GM19023 (cell line): Measurements from ENCODE around the gene HBG1.
"Not testable (repeated sequence)": the region's sequence is repeated elsewhere in the genome, so short reads cannot be mapped to it uniquely, and the experiment has no call there.

Experiments
- ATAC-seq: cut with Tn5 transposase; IDR thresholded peaks from one replicate; pipeline ENCODE4 v1.9.1; 2021; ENCODE audit warnings: mild to moderate bottlenecking, moderate library complexity; ENCODE audit not compliant: unreplicated experiment

Gene HBG1

DNA sequence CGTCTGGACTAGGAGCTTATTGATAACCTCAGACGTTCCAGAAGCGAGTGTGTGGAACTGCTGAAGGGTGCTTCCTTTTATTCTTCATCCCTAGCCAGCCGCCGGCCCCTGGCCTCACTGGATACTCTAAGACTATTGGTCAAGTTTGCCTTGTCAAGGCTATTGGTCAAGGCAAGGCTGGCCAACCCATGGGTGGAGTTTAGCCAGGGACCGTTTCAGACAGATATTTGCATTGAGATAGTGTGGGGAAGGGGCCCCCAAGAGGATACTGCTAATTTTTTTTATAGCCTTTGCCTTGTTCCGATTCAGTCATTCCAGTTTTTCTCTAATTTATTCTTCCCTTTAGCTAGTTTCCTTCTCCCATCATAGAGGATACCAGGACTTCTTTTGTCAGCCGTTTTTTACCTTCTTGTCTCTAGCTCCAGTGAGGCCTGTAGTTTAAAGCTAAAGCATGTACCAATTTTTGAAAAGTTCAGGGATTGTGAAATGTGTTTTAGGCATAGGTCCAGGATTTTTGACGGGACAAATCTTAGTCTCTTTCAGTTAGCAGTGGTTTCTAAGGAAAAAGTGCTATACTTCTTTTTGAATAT, at the start of gene HBG1:
HBG1 (minus strand) TSS at position 51 of the 590 bp plus-strand sequence. CDS start 53 bp downstream, outside the sequence.
- not testable (repeated sequence) for ATAC-seq

DNA sequence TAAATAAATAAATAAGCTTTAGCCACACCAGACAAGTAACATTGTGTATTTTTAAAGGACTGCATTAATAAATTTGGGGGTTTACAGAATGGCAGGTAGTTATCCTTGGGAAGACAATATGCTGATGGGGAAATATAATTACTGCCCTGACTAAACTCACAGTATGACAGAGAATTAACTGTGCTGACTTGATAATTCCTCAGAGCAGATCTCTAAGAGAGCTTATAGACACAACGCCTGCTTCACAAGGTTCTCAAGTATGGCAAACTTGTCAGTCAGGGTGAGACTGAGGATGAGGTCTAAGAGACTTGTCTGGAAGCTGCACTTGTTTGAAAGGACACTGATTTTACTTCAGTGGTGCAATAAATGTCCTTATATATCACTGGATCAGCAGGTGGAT, 48.8 kb upstream of the HBG1 start:
- no peak for ATAC-seq

DNA sequence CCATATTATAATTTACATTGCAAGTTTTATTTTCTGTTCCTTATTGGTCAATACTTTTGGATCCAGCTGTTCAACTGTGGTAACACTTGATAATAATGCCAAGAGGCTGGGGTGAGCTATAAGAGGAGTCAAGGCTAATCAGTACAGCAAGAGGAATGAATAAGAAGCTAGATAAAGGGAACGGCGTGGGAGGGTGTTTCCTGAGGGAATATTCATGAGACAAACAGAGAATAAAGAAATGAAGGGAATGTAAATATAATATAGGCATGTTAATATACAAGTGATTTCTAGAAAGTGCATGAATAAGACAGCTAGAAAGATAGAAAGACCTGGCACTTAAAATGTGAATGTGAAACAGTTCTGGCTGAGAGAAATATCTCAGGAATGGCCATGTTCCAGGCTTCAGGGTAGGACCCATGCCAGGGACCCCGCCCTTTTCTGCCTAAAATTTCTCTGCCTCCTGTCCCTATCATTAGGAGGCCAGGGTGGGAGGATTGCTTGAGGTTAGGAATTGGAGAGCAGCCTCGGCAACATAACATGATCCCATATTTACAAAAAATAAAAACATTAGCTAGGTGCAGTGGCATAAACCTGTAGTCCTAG, 48.2 kb upstream of the HBG1 start:
- ATAC-seq, result no peak

DNA sequence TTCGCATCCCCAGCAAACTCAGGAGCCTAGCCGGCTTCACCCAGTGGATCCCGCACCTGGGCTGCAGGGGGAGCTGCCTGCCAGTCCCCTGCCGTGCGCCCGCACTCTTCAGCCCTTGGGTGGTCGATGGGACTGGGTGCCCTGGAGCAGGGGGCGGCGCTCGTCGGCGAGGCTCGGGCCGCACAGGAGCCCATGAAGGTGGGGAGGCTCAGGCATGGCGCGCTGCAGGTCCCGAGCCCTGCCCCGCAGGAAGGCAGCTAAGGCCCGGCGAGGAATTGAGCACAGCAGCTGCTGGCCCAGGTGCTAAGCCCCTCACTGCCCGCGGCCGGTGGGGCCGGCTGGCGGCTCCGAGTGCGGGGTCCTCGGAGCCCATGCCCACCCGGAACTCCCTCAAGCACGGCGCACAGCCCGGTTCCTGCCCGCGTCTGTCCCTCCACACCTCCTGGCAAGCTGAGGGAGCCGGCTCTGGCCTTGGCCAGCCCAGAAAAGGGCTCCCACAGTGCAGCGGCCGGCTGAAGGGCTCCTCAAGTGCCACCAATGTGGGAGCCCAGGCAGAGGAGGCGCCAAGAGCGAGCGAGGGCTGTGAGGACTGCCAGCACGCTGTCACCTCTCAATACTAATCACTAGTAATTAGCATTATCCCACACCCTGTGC, 44.8 kb upstream of the HBG1 start:
- not testable (repeated sequence) for ATAC-seq

DNA sequence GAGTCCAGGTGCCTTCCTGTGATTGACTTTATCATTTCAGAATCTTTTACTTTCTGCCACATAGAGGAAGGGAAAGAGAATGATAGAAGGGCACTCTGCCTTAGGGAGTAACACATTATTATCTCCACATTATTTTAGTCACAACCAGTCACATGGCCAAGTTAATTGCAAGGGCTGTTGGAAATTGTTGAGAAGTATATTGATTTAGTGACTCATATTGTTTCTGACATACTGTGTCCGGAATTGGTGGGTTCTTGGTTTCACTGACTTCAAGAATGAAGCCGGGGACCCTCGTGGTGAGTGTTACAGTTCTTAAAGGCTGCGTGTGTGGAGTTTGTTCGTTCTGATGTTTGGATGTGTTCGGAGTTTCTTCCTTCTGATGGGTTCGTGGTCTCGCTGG, 43.4 kb upstream of the HBG1 start:
- ATAC-seq, result no peak

DNA sequence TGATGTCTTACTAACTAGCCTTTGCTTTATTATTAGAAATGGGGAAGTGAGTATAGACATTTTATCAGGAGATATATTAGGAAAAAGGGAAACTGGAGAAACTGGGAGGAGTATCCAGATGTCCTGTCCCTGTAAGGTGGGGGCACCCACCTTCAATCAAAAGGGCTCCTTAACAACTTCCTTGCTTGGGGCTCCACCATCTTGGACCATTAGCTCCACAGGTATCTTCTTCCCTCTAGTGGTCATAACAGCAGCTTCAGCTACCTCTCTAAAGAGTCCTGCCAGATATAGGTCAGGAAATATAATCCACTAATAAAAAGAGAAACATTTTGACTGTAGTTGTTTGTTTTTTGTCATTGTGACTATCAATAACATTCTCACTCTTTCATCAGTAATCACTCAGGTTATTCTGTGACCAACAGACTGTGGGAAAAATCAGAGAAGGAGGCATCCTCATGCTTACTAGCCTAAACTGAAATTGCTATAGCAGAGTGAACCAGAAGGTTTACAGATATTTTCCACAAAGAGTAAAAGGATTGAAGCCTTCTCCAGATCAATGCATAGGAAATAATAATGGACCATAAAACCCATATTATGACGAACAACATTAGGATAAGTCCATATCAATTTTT, 41.7 kb upstream of the HBG1 start:
- ATAC-seq, result peak; percentile 77

DNA sequence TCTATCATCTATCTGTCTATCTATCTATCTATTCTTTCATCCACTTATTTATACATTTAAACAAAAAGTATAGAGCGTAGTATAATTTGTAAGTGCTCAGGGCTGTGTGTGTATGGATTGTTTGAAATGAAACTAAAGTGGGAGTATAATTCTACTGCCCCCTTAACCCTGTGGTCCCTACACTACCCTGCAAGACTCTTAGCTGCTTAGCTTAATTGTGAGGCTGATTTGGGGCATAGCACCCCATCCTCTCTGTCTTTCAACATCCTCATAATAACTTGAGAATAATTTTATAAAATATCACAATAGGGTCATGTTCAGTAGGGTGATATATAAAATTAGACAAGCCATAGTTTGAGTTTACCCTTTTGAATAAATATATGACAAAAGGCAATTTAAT, 40.4 kb upstream of the HBG1 start:
- no peak for ATAC-seq

DNA sequence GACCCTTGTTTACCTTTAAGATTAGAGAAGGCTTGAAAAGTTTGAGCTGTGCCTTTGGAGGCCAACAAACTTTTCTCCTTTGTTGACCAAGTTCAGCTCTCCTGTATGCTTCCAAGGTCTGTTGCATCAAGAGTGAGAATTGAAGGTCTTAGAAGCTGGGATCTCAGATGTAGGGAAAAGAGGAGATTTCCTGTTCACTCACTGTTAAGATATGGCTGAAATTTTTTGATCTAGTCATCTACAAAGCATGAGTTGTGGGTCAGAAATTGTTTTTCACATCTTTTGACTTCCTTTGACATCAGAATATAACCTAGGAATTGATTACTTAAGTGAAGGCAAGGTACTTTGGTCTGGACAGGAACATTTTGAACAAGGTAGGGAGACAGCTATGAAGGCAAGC, 40.0 kb upstream of the HBG1 start:
- no peak for ATAC-seq

DNA sequence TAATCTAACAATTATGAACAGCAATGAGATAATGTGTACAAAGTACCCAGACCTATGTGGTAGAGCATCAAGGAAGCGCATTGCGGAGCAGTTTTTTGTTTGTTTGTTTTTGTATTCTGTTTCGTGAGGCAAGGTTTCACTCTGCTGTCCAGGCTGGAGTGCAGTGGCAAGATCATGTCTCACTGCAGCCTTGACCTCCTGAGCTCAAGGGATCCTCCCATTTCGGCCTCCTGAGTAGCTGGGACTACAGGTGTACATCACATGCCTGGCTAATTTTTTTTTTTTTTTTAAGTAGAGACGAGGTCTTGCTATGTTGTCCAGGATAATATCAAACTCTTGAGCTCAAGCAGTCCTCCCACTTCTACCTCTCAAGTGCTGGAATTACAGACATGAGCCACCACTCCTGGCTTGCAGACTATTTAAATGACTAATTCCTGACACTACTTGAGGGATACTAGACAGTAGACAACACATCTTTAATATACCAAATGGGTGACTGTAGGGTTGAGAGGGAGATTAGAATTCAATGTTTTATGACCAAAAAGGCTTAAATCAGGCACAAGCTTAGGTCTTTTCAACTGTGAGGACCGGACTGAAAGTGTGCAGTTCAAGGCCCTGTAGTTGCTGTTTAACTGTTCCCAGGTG, 39.4 kb upstream of the HBG1 start:
- ATAC-seq, result no peak

DNA sequence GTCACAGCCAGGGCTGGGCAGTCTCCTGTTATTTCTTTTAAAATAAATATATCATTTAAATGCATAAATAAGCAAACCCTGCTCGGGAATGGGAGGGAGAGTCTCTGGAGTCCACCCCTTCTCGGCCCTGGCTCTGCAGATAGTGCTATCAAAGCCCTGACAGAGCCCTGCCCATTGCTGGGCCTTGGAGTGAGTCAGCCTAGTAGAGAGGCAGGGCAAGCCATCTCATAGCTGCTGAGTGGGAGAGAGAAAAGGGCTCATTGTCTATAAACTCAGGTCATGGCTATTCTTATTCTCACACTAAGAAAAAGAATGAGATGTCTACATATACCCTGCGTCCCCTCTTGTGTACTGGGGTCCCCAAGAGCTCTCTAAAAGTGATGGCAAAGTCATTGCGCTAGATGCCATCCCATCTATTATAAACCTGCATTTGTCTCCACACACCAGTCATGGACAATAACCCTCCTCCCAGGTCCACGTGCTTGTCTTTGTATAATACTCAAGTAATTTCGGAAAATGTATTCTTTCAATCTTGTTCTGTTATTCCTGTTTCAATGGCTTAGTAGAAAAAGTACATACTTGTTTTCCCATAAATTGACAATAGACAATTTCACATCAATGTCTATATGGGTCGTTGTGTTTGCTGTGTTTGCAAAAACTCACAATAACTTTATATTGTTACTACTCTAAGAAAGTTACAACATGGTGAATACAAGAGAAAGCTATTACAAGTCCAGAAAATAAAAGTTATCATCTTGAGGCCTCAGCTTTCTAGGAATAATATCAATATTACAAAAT, 38.6 kb upstream of the HBG1 start:
- no peak for ATAC-seq

DNA sequence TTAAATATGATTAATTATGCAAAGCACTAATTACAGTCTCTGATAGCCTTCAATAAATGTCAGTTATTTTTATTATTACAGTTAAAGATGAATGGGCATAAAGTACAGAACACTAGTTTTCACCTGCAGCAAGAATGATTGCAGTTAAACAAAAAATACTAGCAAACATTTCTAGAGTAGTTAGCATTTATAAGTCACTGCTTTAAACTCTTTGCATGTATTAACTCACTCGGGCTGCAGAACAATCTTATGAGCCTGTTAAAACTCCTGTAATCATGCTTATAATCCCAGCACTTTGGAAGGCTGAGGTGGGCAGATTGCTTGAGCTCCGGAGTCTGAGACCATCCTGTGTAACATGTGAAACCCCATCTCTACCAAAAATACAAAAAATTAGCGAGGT, 37.2 kb upstream of the HBG1 start:
- ATAC-seq, result no peak

DNA sequence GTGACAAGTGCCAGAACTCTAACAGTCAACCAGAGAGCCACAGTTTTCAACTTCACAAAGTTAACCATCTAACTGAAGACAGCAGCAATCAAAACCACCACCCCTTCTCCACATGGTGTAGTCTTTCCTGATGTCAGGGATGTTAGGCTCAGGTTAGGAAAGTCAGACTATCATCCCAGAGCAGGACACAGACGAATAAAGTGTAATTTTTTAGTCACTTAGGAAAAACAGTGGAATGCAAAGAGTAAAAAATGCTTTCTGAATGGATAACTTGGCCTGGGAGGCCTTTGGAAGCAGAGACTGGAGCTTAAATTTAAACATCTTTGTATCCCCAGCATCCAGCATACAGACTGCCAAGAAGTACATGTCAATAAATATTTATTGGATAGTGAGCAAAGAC, 36.7 kb upstream of the HBG1 start:
- ATAC-seq, result no peak

DNA sequence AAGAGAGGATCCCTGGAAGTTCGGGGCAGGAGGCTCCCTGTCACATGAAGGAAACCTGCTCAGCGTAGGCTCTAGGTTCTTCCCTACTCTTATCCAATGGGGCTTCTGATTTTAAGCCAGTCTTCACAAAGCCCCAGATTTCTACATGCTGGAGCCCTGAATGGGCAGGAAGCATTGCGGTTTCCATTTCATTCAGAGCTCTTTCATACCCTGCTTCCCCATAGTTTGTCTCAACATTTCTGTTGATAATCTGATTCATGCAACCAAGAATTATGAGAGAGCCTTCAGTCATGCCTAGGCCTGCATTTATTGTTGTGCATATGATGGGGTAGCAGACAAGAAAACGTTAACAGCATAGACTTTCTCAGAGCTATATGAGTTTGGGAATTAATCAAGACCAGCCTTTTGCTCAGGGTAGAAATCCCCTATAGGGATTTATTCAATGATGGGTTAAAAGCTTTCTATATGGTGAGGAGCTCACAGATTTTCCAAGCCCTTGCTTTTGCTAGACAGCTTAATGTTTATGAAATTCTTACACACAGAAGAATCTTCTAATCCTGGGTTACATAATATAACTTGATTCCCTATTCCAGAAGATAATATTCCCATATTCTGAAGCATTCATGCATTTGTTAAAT, 36.2 kb upstream of the HBG1 start:
- no peak for ATAC-seq

DNA sequence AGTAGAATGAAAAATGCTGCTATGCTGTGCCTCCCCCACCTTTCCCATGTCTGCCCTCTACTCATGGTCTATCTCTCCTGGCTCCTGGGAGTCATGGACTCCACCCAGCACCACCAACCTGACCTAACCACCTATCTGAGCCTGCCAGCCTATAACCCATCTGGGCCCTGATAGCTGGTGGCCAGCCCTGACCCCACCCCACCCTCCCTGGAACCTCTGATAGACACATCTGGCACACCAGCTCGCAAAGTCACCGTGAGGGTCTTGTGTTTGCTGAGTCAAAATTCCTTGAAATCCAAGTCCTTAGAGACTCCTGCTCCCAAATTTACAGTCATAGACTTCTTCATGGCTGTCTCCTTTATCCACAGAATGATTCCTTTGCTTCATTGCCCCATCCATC, 35.0 kb upstream of the HBG1 start:
- ATAC-seq, result no peak

DNA sequence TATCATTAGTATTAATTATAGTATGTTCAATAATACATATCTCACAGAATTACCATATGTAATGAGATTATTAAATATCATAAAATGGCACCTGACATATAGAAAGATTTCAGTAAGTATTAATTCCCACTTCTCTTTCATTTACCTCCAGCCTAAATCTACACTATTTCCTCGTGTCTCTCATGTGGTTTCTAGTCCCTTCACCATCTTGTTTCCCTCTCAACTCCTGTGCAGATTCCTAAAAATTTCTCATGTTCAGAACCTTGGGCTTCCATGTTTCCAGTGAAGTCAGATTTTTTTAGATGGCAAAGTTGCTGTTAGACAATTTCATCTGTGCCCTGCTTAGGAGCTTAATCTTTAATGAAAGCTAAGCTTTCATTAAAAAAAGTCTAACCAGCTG, 34.2 kb upstream of the HBG1 start:
- no peak for ATAC-seq

DNA sequence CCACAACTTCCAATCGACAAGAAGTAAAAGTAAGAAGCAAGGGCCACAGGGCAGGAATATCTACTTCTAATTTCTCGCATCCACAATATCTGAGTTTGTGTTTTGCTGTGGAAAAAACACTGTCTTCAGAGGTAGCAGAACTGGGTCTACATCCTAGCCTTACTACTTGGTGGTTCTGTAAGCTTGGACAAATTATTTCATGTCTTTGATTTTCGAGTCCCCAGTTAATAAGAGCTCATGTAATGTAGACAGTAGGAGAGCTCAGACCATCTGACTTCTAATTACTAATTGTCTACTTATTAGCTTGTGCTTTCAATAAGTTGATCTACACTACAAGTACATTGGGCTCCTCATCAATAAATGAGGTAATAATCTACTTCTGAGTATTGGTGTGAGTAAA, 33.4 kb upstream of the HBG1 start:
- no peak for ATAC-seq

DNA sequence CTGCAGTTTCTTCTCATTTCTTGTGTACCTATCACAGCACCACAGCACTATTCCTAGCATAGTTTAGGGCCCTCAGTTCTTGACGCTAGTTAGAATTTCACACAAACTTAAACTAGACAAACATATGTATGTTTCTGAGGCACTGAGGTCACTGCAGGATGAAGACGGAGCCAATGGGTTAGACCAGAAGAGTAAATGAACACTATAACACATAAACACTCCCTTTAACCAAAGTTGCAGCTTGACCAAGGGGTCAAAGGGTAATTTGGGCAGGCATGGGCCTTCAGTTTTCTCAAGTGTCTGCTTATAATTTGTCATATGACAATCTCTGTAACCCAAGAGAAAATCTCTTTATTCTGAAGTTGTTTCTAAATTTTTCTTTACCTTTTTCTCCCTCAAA, 33.0 kb upstream of the HBG1 start:
- ATAC-seq, result no peak

DNA sequence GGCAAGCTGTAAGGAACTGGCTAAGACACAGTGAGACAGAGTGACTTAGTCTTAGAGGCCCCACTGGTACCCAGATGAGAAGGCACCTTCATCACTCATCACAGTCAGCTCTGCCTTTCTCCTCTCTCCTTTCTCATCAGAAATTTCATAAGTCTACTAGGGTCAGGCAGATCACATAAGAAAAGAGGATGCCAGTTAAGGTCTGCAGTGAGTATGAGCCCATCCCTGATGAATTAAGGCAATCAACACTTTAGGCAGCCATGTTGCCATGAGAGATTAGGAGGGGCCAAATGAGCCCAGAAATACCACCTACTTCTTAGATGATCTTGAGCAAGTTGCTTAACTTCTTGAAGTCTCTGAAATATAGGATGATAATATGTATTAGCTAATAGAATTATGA, 31.9 kb upstream of the HBG1 start:
- ATAC-seq, result no peak

DNA sequence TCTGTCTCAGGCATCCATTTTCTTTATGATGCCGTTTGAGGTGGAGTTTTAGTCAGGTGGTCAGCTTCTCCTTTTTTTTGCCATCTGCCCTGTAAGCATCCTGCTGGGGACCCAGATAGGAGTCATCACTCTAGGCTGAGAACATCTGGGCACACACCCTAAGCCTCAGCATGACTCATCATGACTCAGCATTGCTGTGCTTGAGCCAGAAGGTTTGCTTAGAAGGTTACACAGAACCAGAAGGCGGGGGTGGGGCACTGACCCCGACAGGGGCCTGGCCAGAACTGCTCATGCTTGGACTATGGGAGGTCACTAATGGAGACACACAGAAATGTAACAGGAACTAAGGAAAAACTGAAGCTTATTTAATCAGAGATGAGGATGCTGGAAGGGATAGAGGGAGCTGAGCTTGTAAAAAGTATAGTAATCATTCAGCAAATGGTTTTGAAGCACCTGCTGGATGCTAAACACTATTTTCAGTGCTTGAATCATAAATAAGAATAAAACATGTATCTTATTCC, 31.0 kb upstream of the HBG1 start:
- ATAC-seq, result peak; percentile 94

DNA sequence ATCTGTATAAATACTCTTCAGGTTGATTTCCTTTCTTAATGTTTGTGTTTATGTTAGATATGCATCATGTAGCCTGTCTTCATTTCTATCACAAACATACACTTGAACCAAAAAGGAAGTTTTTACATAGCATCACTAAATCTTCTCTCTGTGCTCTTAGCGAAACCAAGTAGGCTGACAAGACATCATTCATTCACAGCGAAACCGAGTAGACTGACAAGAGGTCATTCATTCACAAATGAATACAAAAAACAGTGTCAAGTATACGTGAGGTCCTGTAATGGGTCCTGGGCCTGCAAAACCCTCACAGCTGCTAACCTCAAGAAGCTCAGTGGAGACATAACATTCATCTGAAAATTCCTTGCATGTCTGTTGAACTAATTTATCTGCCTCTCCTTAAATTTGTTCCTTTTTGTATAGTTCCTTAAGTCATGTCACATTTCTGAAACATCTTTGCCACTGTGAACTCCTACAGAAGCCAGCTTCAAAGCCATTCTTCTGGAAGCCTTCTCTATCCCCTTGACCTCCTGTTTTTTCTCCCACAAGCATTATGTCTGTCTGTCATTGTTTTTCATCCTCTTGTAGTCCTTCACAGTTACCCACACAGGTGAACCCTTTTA, 29.9 kb upstream of the HBG1 start:
- no peak for ATAC-seq
